H1 (cell line): Measurements from ENCODE around the gene ELOA. TPM values are rescaled to one million over a fixed set of nuclear protein-coding genes. Genes with fewer than 3 reads are reported as not detected.

ENCODE experiments used
- ATF2 ChIP-seq: IDR thresholded peaks from 2 replicates; pipeline ENCODE4 v1.6.1; 2012; ENCODE audit warnings: low read length, inconsistent platforms
- CHD2 ChIP-seq: IDR thresholded peaks from 2 replicates; pipeline ENCODE4 v1.6.1; 2012; ENCODE audit warnings: low read length, improper control_type of control experiment
- CREB1 ChIP-seq: IDR thresholded peaks from 2 replicates; pipeline ENCODE4 v1.6.1; 2012; ENCODE audit warnings: inconsistent platforms
- CTBP2 ChIP-seq: IDR thresholded peaks from 2 replicates; pipeline ENCODE4 v1.7.0; 2011; ENCODE audit warnings: borderline replicate concordance, mild to moderate bottlenecking, moderate library complexity, mixed read lengths, low read length; ENCODE audit not compliant: insufficient read depth, insufficient read length
- GTF2F1 ChIP-seq: IDR thresholded peaks from 2 replicates; pipeline ENCODE4 v1.6.1; 2012; ENCODE audit warnings: low read depth, low read length, improper control_type of control experiment, borderline replicate concordance
- KDM5A ChIP-seq: fragments of 200-600 bp; IDR thresholded peaks from 2 replicates; pipeline ENCODE4 v1.7.1; 2012; ENCODE audit warnings: mild to moderate bottlenecking, low read length, inconsistent platforms, mixed read lengths
- RFX5 ChIP-seq: IDR thresholded peaks from 2 replicates; pipeline ENCODE4 v1.6.1; 2011; ENCODE audit warnings: low read depth, low read length, improper control_type of control experiment, borderline replicate concordance
- TAF1 ChIP-seq: IDR thresholded peaks from 2 replicates; pipeline ENCODE4 v1.6.1; 2011; ENCODE audit warnings: mild to moderate bottlenecking, low read depth, low read length
- polyA plus RNA-seq, 7 experiments: library from polyadenylated mRNA; depleted of rRNA in 3 of 7; stranded (reverse) in 5 of 7; unstranded in 2 of 7; fragments of >200 nt in 5 of 7; fragments of 200-250 nt in 2 of 7; gene quantifications; 1 replicate in 5 of 7; 2 replicates in 1 of 7; 4 replicates in 1 of 7; pipeline versions ENCODE4 v1.2.1 to v1.2.3, GENCODE V29; 2011 to 2013; ENCODE audit warnings: missing spikeins in 2 of 7, mixed read lengths in 2 of 7
- total RNA-seq: library from RNA; stranded (reverse); fragmentation: NEBNext Ultra II Directional; extraction: Animal tissue kit (Norgen Biotek cat#: 25700); gene quantifications from 2 replicates; pipeline ENCODE4 v1.2.1, GENCODE V29; 2021

The ELOA gene
- total and polyA plus RNA-seq, 2 of the 8 experiments (the other 6 are each of a cell fraction or from before 2014, with no cell fraction given): 15.7 to 61.1 TPM

DNA sequence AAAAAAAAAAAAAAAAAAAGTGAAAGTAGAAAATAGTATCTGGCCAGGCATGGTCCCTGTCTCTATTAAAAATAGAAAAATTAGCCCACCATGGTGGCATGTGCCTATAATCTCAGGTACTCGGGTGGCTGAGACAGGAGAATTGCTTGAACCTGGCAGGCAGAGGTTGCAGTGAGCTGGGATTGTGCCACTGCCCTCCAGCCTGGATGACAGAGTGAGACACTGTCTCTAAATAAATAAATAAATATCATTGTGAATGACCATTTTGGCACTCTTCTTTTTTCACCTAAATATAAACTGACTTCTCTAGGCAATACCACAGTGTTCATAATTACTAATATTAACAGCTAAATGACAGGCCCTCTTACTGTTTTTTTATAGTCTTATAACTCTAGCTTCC lies 14.5 kb downstream of the ELOA start (continued):
- TF ChIP-seq RFX5 (no peak), CTBP2 (no peak), GTF2F1 (no peak), CREB1 (no peak), TAF1 (no peak), CHD2 (no peak), ATF2 (no peak), KDM5A (no peak)
- TF ChIP-seq, all 59 proteins: peak for 0
